Measurements from ENCODE around the gene PLCXD1. TPM values are rescaled to one million over a fixed set of nuclear protein-coding genes. Genes with fewer than 3 reads are reported as not detected.

Gene PLCXD1
- total and polyA plus RNA-seq, 7 experiments from 2014 or later, result 3.2 to 51.1 (median 30.7) TPM

DNA sequence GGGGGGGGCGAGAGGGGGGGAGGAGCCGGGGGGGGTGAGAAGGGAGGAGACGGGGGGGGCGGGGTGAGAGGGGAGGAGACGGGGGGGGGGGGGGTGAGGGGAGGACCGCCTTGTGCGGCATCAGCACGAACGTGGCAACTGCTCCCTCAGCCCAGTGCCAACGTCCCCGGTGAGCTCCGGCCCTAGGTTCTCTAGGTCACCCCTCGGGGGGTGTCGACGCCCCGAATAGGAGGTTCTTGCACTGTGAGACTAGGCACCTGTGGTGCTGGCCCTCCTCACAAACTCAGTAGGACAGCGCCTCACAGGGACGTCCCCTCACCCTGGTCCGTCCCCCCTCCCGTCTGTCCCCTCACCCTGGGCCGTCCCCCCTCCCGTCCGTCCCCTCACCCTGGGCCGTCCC lies 58.9 kb downstream of the PLCXD1 start:
- H3K4me3 Mint-ChIP-seq, result no peak overlapping the region

DNA sequence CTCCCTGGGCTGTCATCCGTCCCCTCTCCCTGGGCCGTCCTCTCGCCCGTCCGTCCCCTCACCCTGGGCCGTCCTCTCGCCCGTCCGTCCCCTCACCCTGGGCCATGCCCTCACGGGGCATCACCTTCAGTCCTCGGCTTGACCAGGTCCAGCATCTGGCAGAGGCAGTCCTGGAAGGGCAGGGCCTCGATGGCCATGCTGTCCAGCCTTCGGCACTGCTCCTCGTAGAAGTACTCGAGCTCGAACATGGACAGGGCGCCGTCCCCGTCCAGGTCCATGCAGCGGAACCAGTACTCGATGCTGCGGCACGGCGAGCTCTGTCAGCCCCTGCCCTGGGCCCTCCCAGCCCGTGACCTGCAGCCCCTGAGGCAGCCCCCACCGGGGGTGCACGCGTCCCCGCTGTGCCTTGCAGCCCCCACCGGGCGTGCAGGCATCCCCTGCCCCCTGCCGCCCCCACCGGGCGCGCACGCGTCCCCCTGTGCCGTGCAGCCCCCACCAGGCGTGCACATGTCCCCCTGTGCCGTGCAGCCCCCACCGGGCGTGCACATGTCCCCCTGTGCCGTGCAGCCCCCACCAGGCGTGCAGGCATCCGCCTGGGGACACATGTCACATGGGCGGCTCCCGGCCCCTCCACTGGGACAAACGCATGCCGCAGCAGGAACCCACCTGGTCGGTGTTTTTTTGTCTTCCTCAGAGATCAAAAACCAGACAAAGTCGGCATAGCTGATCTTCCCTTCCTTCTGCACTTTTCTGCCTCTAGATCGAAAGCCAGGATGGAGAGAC lies 59.7 kb downstream of the PLCXD1 start:
- no peaks in the 10 kb centered on the region for H3K4me1 ChIP-seq (ENCODE audit: control insufficient read depth in 2 of 2, insufficient read depth in 2 of 2, low read length in 2 of 2)
- H3K4me3 ChIP-seq (ENCODE audit: low read length), result no peak overlapping the region
- no peak overlapping the region for H3K4me3 Mint-ChIP-seq
- peaks cover 0 to 47% (median 17%) of the 10 kb centered on the region in 5 donors for H3K36me3 Mint-ChIP-seq
- H3K36me3 ChIP-seq (ENCODE audit: control insufficient read depth in 2 of 3, insufficient read depth in 3 of 3, low read length in 3 of 3), result peaks cover 0 to 44% (median 0%) of the 10 kb centered on the region in 3 experiments
- peak overlapping the region in 1 of 9 donors; percentile 14 for H3K27ac Mint-ChIP-seq
- no peaks in the 10 kb centered on the region for H3K27me3 ChIP-seq (ENCODE audit: control insufficient read depth in 2 of 2, insufficient read depth in 2 of 2, low read length in 2 of 2)
- no peaks in the 10 kb centered on the region for H3K4me1 Mint-ChIP-seq
- intact Hi-C loops (cut with micrococcal nuclease), result no loop called here
- DNase-seq (peak in 1 of 9 donors; percentile 9), ATAC-seq (no peak)
- CTCF ChIA-PET, result no interaction called here
- H3K27ac ChIP-seq (ENCODE audit: low read depth, low read length), result no peak overlapping the region
- H3K9me3 ChIP-seq (ENCODE audit: control insufficient read depth in 2 of 3, low read length in 3 of 3), result no peaks in the 10 kb centered on the region
- no peaks in the 10 kb centered on the region for H3K27me3 Mint-ChIP-seq
- H3K9me3 Mint-ChIP-seq, result peaks cover 0 to 2% (median 0%) of the 10 kb centered on the region in 11 donors
- POLR2A ChIA-PET, result no interaction called here

More for the DNA sequence above, 58.9 kb downstream of the PLCXD1 start:
- Mint-ChIP-seq H3K36me3 (peaks cover 0 to 43% (median 18%) of the 10 kb centered on the region in 5 donors), H3K27me3 (no peaks in the 10 kb centered on the region), H3K27ac (no peak overlapping the region), H3K9me3 (peaks cover 0 to 2% (median 0%) of the 10 kb centered on the region in 11 donors), H3K4me1 (no peaks in the 10 kb centered on the region)
- ChIA-PET CTCF (no interaction called here), POLR2A (no interaction called here)
- intact Hi-C loops (cut with micrococcal nuclease), result no loop called here
- H3K4me1 ChIP-seq (ENCODE audit: control insufficient read depth in 2 of 2, insufficient read depth in 2 of 2, low read length in 2 of 2), result no peaks in the 10 kb centered on the region
- no peaks in the 10 kb centered on the region for H3K27me3 ChIP-seq (ENCODE audit: control insufficient read depth in 2 of 2, insufficient read depth in 2 of 2, low read length in 2 of 2)
- DNase-seq (peak in 1 of 9 donors; percentile 18), ATAC-seq (no peak)
- H3K27ac ChIP-seq (ENCODE audit: low read depth, low read length), result no peak overlapping the region
- no peak overlapping the region for H3K4me3 ChIP-seq (ENCODE audit: low read length)
- no peaks in the 10 kb centered on the region for H3K9me3 ChIP-seq (ENCODE audit: control insufficient read depth in 2 of 3, low read length in 3 of 3)
- H3K36me3 ChIP-seq (ENCODE audit: control insufficient read depth in 2 of 3, insufficient read depth in 3 of 3, low read length in 3 of 3), result peaks cover 0 to 46% (median 0%) of the 10 kb centered on the region in 3 experiments

DNA sequence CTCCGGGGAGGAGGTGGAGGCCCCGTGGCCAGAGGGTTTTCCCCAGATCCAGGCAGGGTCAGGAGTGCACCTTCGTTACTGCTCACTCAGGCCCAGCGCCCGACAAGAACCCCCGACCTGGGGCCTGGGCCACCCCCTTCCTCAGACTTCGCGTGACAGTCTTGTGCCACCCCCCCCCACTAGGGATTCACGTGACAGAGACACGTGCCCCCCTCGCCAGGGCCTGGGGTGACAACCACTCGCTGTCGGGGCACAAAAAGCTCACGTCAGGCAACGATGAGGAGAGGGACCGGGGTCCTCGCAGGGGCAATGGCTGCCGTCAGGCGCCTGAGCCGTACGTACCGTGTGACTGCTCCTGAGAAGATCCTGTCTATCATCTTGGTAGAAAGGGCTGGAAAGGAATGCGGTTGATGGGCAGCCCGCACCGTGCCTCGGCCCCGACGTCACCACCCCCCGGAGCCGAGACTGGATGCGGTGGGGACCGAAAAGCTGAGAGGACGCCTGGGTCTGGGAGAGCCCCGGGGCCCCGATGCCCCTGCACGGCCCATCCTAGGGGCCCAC lies 60.4 kb downstream of the PLCXD1 start:
- H3K36me3 Mint-ChIP-seq, result peaks cover 0 to 42% (median 11%) of the 10 kb centered on the region in 5 donors
- peak in 1 of 9 donors; percentile 3 for DNase-seq
- Histone ChIP-seq H3K36me3 (ENCODE audit: control insufficient read depth in 2 of 3, insufficient read depth in 3 of 3, low read length in 3 of 3) (peaks cover 0 to 36% (median 0%) of the 10 kb centered on the region in 3 experiments), H3K27me3 (ENCODE audit: control insufficient read depth in 2 of 2, insufficient read depth in 2 of 2, low read length in 2 of 2) (no peaks in the 10 kb centered on the region), H3K4me1 (ENCODE audit: control insufficient read depth in 2 of 2, insufficient read depth in 2 of 2, low read length in 2 of 2) (no peaks in the 10 kb centered on the region), H3K4me3 (ENCODE audit: low read length) (no peak overlapping the region), H3K27ac (ENCODE audit: low read depth, low read length) (no peak overlapping the region), H3K9me3 (ENCODE audit: control insufficient read depth in 2 of 3, low read length in 3 of 3) (no peaks in the 10 kb centered on the region)
- H3K27ac Mint-ChIP-seq, result peak overlapping the region in 1 of 9 donors; percentile 50
- H3K4me1 Mint-ChIP-seq, result no peaks in the 10 kb centered on the region
- POLR2A ChIA-PET, result no interaction called here
- intact Hi-C loops (cut with micrococcal nuclease), result no loop called here
- no peak overlapping the region for H3K4me3 Mint-ChIP-seq
- CTCF ChIA-PET, result no interaction called here
- H3K27me3 Mint-ChIP-seq, result no peaks in the 10 kb centered on the region
- peaks cover 0 to 2% (median 0%) of the 10 kb centered on the region in 11 donors for H3K9me3 Mint-ChIP-seq
- ATAC-seq, result no peak

DNA sequence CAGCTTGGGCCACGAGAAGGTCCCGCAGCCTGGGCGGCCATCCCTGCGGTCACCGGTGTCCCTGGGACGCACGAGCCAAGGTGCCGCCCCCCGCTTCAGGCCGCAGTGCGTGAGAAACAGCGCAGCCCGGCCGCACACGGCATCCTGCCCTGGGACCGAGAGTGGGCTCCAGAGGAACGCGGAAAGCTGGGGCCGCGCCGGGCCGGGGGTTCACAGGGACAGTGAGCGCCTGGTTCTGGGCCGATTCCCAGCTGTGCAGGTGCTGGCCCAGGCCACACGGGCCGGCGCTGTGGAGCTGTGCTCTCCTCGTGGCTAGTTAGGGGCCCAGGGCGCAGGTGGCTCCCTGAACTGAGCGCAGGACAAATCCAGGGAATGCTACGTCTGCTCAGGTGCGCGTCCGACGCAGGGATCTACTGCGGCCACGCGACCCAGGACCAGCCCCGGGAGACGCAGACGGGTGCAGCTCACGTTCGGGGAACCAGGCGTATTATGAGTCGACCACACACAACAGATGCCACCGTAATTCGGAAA lies 63.3 kb downstream of the PLCXD1 start:
- Histone ChIP-seq H3K4me1 (ENCODE audit: control insufficient read depth in 2 of 2, insufficient read depth in 2 of 2, low read length in 2 of 2) (no peaks in the 10 kb centered on the region), H3K27me3 (ENCODE audit: control insufficient read depth in 2 of 2, insufficient read depth in 2 of 2, low read length in 2 of 2) (no peaks in the 10 kb centered on the region), H3K27ac (ENCODE audit: low read depth, low read length) (no peak overlapping the region), H3K4me3 (ENCODE audit: low read length) (no peak overlapping the region), H3K9me3 (ENCODE audit: control insufficient read depth in 2 of 3, low read length in 3 of 3) (no peaks in the 10 kb centered on the region), H3K36me3 (ENCODE audit: control insufficient read depth in 2 of 3, insufficient read depth in 3 of 3, low read length in 3 of 3) (peaks cover 0 to 24% (median 0%) of the 10 kb centered on the region in 3 experiments)
- Mint-ChIP-seq H3K9me3 (peaks cover 0 to 2% (median 0%) of the 10 kb centered on the region in 11 donors), H3K27ac (peak overlapping the region in 1 of 9 donors; percentile 4), H3K4me1 (peaks cover 0 to 6% (median 0%) of the 10 kb centered on the region in 7 donors), H3K36me3 (peaks cover 0 to 26% (median 4%) of the 10 kb centered on the region in 5 donors), H3K4me3 (no peak overlapping the region), H3K27me3 (no peaks in the 10 kb centered on the region)
- ChIA-PET CTCF (no interaction called here), POLR2A (no interaction called here)
- DNase-seq, result peak in 1 of 9 donors; percentile 3
- no peak for ATAC-seq
- intact Hi-C loops (cut with micrococcal nuclease), result no loop called here

DNA sequence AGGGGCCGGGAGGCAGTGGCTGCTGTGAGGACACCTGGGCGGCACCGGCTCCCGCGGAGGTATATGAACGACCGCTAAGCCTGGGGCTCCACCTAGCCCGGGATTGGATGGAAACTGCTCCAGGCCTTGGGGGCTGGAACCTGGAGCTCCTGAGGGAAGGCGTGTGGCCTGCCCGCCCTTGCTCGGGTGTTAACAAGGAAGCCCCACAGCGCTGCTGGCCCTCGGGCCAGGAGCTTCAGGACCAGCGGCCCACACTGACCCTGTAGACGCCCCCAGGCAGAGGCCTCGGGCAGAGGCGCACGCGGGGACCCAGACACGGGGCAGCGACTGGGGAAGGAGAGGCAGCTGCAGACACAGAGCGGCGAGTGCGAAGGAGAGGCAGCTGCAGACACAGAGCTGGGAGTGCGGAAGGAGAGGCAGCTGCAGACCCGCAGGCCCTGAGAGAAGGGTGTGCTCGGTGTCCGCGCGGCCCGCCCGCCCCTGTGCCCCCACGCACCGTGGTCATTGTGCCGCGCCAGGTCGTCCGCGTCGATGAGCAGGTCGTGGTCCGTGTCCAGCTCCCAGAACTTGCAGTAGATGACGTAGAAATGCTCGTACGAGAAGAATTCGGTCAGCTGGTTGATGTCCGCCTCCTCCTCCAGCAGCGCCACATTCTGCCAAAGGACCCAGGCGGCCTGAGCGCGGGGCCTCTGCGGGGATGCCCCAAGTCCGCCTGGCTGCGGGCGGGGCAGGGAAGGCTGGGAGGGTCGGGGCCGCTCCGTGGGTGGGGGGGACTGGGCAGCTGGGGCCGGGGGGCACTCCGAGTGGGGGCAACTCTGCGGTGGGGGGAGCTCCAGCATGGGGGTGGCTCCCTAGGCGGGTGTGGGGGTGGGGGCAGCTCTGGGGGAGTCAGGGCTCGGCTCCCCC lies 64.1 kb downstream of the PLCXD1 start:
- Histone ChIP-seq H3K27me3 (ENCODE audit: control insufficient read depth in 2 of 2, insufficient read depth in 2 of 2, low read length in 2 of 2) (no peaks in the 10 kb centered on the region), H3K4me1 (ENCODE audit: control insufficient read depth in 2 of 2, insufficient read depth in 2 of 2, low read length in 2 of 2) (no peaks in the 10 kb centered on the region), H3K4me3 (ENCODE audit: low read length) (no peak overlapping the region), H3K9me3 (ENCODE audit: control insufficient read depth in 2 of 3, low read length in 3 of 3) (no peaks in the 10 kb centered on the region), H3K27ac (ENCODE audit: low read depth, low read length) (no peak overlapping the region), H3K36me3 (ENCODE audit: control insufficient read depth in 2 of 3, insufficient read depth in 3 of 3, low read length in 3 of 3) (peaks cover 0 to 24% (median 0%) of the 10 kb centered on the region in 3 experiments)
- intact Hi-C loops (cut with micrococcal nuclease), result no loop called here
- H3K36me3 Mint-ChIP-seq, result peaks cover 0 to 26% (median 4%) of the 10 kb centered on the region in 5 donors
- no peak overlapping the region for H3K27ac Mint-ChIP-seq
- H3K4me3 Mint-ChIP-seq, result no peak overlapping the region
- ATAC-seq, result no peak
- CTCF ChIA-PET, result no interaction called here
- peak in 1 of 9 donors; percentile 4 for DNase-seq
- H3K27me3 Mint-ChIP-seq, result no peaks in the 10 kb centered on the region
- POLR2A ChIA-PET, result no interaction called here
- H3K9me3 Mint-ChIP-seq, result peaks cover 0 to 2% (median 0%) of the 10 kb centered on the region in 11 donors
- peaks cover 0 to 6% (median 0%) of the 10 kb centered on the region in 7 donors for H3K4me1 Mint-ChIP-seq

DNA sequence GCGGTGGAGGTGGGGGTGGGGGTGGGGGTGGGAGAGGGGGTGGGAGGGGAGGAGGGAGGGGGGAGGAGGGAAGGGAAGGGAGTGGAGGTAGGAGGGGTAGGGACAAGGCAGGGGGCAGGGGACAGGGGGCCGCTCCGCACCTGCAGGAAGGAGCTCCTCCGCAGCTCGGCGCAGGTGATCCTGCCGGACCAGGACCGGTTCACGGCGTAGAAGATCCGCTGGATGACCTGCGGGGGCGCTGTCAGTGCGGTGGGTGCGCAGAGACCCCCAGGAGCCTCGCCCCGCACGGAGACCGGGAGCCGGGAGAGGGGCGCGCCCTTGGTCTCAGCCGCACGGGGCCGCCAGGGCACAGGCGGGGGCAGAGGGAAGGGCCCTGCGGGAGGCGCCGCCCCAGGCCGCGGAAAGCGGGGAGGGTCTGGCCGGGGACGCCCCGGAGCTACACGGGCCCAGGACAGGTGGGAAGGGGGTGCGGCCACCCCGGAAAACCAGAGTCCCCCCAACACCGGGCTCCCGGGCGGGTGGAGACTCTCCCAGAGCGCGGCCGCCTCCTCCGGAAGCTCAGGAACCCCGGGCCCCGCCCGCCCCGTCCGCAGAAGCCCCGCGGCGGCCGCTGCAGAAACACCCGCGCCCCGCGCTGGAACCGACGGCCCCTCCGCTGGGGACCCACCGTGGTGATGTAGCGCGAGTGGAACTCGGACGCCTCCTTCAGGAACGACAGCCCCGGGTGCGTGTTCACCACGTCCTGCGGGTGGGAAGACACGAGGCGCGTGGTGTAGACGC lies 65.0 kb downstream of the PLCXD1 start:
- H3K4me1 Mint-ChIP-seq, result peaks cover 0 to 6% (median 0%) of the 10 kb centered on the region in 7 donors
- H3K9me3 ChIP-seq (ENCODE audit: control insufficient read depth in 2 of 3, low read length in 3 of 3), result no peaks in the 10 kb centered on the region
- H3K27ac ChIP-seq (ENCODE audit: low read depth, low read length), result no peak overlapping the region
- intact Hi-C loops (cut with micrococcal nuclease), result no loop called here
- H3K4me3 ChIP-seq (ENCODE audit: low read length), result no peak overlapping the region
- no peaks in the 10 kb centered on the region for H3K27me3 Mint-ChIP-seq
- peaks cover 0 to 24% (median 0%) of the 10 kb centered on the region in 3 experiments for H3K36me3 ChIP-seq (ENCODE audit: control insufficient read depth in 2 of 3, insufficient read depth in 3 of 3, low read length in 3 of 3)
- no peak overlapping the region for H3K27ac Mint-ChIP-seq
- H3K4me1 ChIP-seq (ENCODE audit: control insufficient read depth in 2 of 2, insufficient read depth in 2 of 2, low read length in 2 of 2), result no peaks in the 10 kb centered on the region
- ChIA-PET CTCF (no interaction called here), POLR2A (no interaction called here)
- H3K27me3 ChIP-seq (ENCODE audit: control insufficient read depth in 2 of 2, insufficient read depth in 2 of 2, low read length in 2 of 2), result no peaks in the 10 kb centered on the region
- peak in 1 of 9 donors; percentile 8 for DNase-seq
- H3K36me3 Mint-ChIP-seq, result peaks cover 0 to 26% (median 4%) of the 10 kb centered on the region in 5 donors
- no peak overlapping the region for H3K4me3 Mint-ChIP-seq
- peaks cover 0 to 2% (median 0%) of the 10 kb centered on the region in 11 donors for H3K9me3 Mint-ChIP-seq
- ATAC-seq, result no peak

Measured in naive thymus-derived CD4-positive, alpha-beta T cell (primary cell).